CD14-positive monocyte (primary cell): ENCODE measurements around the gene PSMD9. TPM values are rescaled to one million over a fixed set of nuclear protein-coding genes. Genes with fewer than 3 reads are reported as not detected.

ENCODE experiments used
- DNase-seq, 3 donors: peaks; one replicate each; pipeline ENCODE4 v3.0.0-alpha.2; 2011 to 2022
- H2AFZ ChIP-seq: 2 replicates; pipeline ENCODE4 v1.6.0; 2012; ENCODE audit warnings: mild to moderate bottlenecking, low read depth, low read length, inconsistent platforms; ENCODE audit not compliant: insufficient read depth, poor library complexity, severe bottlenecking
- H3K27ac ChIP-seq, 2 donors: 1 replicate in 1 of 2; 2 replicates in 1 of 2; pipeline ENCODE4 v1.5.1; 2012 to 2013; ENCODE audit warnings: low read length in 2 of 2, control low read depth in 1 of 2, inconsistent platforms in 1 of 2, low read depth in 1 of 2, mild to moderate bottlenecking in 1 of 2
- H3K27me3 ChIP-seq, 2 donors: one replicate each; pipeline versions ENCODE4 v1.6.0 to v1.6.1; 2011 to 2013; ENCODE audit warnings: low read length in 2 of 2; ENCODE audit not compliant: control insufficient read depth in 2 of 2, insufficient read depth in 2 of 2
- H3K36me3 ChIP-seq, 2 donors: replicated peaks in 1 of 2; 1 replicate in 1 of 2; 2 replicates in 1 of 2; pipeline versions ENCODE4 v1.5.1 to v1.6.1; 2012 to 2013; ENCODE audit warnings: low read length in 2 of 2, control low read depth in 1 of 2, inconsistent platforms in 1 of 2, mild to moderate bottlenecking in 1 of 2; ENCODE audit not compliant: insufficient read depth in 2 of 2, control insufficient read depth in 1 of 2
- H3K4me1 ChIP-seq, 2 donors: 1 replicate in 1 of 2; 2 replicates in 1 of 2; pipeline versions ENCODE4 v1.5.1 to v1.6.1; 2012 to 2013; ENCODE audit warnings: low read length in 2 of 2, control low read depth in 1 of 2, inconsistent platforms in 1 of 2, mild to moderate bottlenecking in 1 of 2, moderate library complexity in 1 of 2; ENCODE audit not compliant: insufficient read depth in 2 of 2, control insufficient read depth in 1 of 2
- H3K4me2 ChIP-seq: replicated peaks from 2 replicates; pipeline ENCODE3; 2012; ENCODE audit warnings: low read length, moderate library complexity, mild to moderate bottlenecking; ENCODE audit not compliant: poor library complexity, severe bottlenecking; ENCODE audit errors: extremely low read depth
- H3K4me3 ChIP-seq, 3 experiments: fragments of 200-600 bp in 1 of 3; sonication (generic) in 1 of 3; replicated peaks in 1 of 3; 1 replicate in 2 of 3; 2 replicates in 1 of 3; pipeline ENCODE4 v1.5.1; 2011 to 2013; ENCODE audit warnings: low read length in 3 of 3, mild to moderate bottlenecking in 3 of 3, control low read depth in 2 of 3, low read depth in 2 of 3, inconsistent platforms in 1 of 3, moderate library complexity in 1 of 3
- H3K79me2 ChIP-seq: 2 replicates; pipeline ENCODE4 v1.6.0; 2012; ENCODE audit warnings: mild to moderate bottlenecking, control low read depth, inconsistent platforms, low read length, moderate library complexity; ENCODE audit not compliant: insufficient read depth
- H3K9ac ChIP-seq: 2 replicates; pipeline ENCODE4 v1.6.0; 2017; ENCODE audit warnings: low read length, mild to moderate bottlenecking; ENCODE audit not compliant: insufficient read depth, poor library complexity, severe bottlenecking
- H3K9me3 ChIP-seq, 2 donors: replicated peaks in 1 of 2; 1 replicate in 1 of 2; 2 replicates in 1 of 2; pipeline versions ENCODE4 v1.5.1 to v1.6.1; 2012 to 2013; ENCODE audit warnings: low read length in 2 of 2, control low read depth in 1 of 2; ENCODE audit not compliant: control insufficient read depth in 1 of 2, insufficient read depth in 1 of 2
- H4K20me1 ChIP-seq: 2 replicates; pipeline ENCODE4 v1.6.0; 2012; ENCODE audit warnings: mild to moderate bottlenecking, low read length, control low read depth, moderate library complexity; ENCODE audit not compliant: insufficient read depth
- H3K27ac Mint-ChIP-seq, 7 donors: one replicate each; pipeline ENCODE4 v1.8.0; 2020; ENCODE audit warnings: mild to moderate bottlenecking in 7 of 7, mixed read lengths in 7 of 7, moderate library complexity in 6 of 7, inconsistent platforms in 2 of 7
- H3K27me3 Mint-ChIP-seq, 3 donors: one replicate each; pipeline ENCODE4 v1.8.0; 2021 to 2022; ENCODE audit warnings: low read depth in 3 of 3, mild to moderate bottlenecking in 3 of 3, mixed read lengths in 3 of 3, moderate library complexity in 3 of 3, inconsistent platforms in 1 of 3
- H3K36me3 Mint-ChIP-seq, 2 donors: one replicate each; pipeline ENCODE4 v1.8.0; 2020; ENCODE audit warnings: mixed read lengths in 2 of 2, inconsistent platforms in 1 of 2, mild to moderate bottlenecking in 1 of 2
- H3K4me1 Mint-ChIP-seq: one replicate; pipeline ENCODE4 v1.8.0; 2020; ENCODE audit warnings: mild to moderate bottlenecking, mixed read lengths
- H3K4me3 Mint-ChIP-seq, 2 donors: one replicate each; pipeline ENCODE4 v1.8.0; 2020; ENCODE audit warnings: mild to moderate bottlenecking in 2 of 2, mixed read lengths in 2 of 2, moderate library complexity in 1 of 2
- H3K9me3 Mint-ChIP-seq, 7 donors: one replicate each; pipeline ENCODE4 v1.8.0; 2020 to 2022; ENCODE audit warnings: mixed read lengths in 7 of 7, mild to moderate bottlenecking in 6 of 7, moderate library complexity in 6 of 7, inconsistent platforms in 2 of 7
- WGBS: methylation state at CpG from one replicate; pipeline ENCODE4 v1.1.5; 2013; ENCODE audit warnings: missing lambda C conversion rate; ENCODE audit not compliant: insufficient coverage; 5-methylcytosine and 5-hydroxymethylcytosine counted together
- intact Hi-C, 2 donors: fragments of 100-400 bp; cut with micrococcal nuclease; formaldehyde crosslinking; loops; one replicate each; pipeline versions ENCODE4 v1.15.0 to v1.15.1; 2023
- polyA plus RNA-seq, 3 donors: library from polyadenylated mRNA; depleted of rRNA in 1 of 3; unstranded in 2 of 3; stranded (reverse) in 1 of 3; fragments of 300-500 nt in 2 of 3; fragments of >200 nt in 1 of 3; fragmentation: Illumina TruSeq in 2 of 3; gene quantifications; 1 replicate in 2 of 3; 2 replicates in 1 of 3; pipeline ENCODE4 v1.2.3, GENCODE V29; 2012 to 2021
- TF ChIP-seq, protein P1 (sequence below): fragments of 200-600 bp; IDR thresholded peaks from one replicate; pipeline ENCODE4 v1.8.0; 2022; ENCODE audit warnings: antibody characterized with exemption, mild to moderate bottlenecking

PSMD9 gene
- polyA plus RNA-seq, 3 donors, result 89.6 to 135 (median 93.3) TPM

DNA sequence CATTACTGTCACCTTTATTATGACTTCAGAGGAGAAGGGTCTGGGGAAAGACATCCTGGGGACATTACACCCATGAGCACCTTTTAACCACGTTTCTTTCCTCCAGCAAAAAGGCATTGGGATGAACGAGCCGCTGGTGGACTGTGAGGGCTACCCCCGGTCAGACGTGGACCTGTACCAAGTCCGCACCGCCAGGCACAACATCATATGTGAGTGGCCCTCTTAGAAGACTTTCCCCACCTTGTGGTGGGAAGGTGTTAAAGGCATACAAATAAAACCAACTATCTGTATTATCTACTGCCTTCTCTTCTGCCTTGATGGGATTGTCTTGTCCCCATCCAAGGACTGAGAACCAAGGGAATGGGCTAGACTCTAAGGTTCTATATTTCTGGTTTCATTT is 6.0 kb downstream of the PSMD9 start:
- Histone ChIP-seq H3K4me3 (no peak overlapping the region), H3K9ac (no peak overlapping the region), H3K79me2 (peaks cover 64% of the 10 kb centered on the region), H3K27me3 (no peaks in the 10 kb centered on the region), H3K9me3 (no peaks in the 10 kb centered on the region), H3K4me1 (peaks cover 7 to 10% of the 10 kb centered on the region in 2 donors), H3K27ac (no peak overlapping the region), H2AFZ (no peak overlapping the region), H3K36me3 (peaks cover 49 to 78% of the 10 kb centered on the region in 2 donors), H4K20me1 (peaks cover 44% of the 10 kb centered on the region), H3K4me2 (no peak overlapping the region)
- Mint-ChIP-seq H3K9me3 (peaks cover 0 to 4% (median 0%) of the 10 kb centered on the region in 7 donors), H3K36me3 (peaks cover 49 to 65% of the 10 kb centered on the region in 2 donors), H3K4me3 (no peak overlapping the region), H3K4me1 (peaks cover 14% of the 10 kb centered on the region), H3K27ac (peak overlapping the region in 4 of 7 donors; percentile 6 to 60 (median 26)), H3K27me3 (peaks cover 0 to 2% (median 0%) of the 10 kb centered on the region in 3 donors)
- intact Hi-C loops, result no loop called here
- WGBS, result 89% methylated on average over 3 of the region's 7 CpGs
- DNase-seq, result no peak
- TF ChIP-seq, protein P1, sequence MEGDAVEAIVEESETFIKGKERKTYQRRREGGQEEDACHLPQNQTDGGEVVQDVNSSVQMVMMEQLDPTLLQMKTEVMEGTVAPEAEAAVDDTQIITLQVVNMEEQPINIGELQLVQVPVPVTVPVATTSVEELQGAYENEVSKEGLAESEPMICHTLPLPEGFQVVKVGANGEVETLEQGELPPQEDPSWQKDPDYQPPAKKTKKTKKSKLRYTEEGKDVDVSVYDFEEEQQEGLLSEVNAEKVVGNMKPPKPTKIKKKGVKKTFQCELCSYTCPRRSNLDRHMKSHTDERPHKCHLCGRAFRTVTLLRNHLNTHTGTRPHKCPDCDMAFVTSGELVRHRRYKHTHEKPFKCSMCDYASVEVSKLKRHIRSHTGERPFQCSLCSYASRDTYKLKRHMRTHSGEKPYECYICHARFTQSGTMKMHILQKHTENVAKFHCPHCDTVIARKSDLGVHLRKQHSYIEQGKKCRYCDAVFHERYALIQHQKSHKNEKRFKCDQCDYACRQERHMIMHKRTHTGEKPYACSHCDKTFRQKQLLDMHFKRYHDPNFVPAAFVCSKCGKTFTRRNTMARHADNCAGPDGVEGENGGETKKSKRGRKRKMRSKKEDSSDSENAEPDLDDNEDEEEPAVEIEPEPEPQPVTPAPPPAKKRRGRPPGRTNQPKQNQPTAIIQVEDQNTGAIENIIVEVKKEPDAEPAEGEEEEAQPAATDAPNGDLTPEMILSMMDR, result no peak

DNA sequence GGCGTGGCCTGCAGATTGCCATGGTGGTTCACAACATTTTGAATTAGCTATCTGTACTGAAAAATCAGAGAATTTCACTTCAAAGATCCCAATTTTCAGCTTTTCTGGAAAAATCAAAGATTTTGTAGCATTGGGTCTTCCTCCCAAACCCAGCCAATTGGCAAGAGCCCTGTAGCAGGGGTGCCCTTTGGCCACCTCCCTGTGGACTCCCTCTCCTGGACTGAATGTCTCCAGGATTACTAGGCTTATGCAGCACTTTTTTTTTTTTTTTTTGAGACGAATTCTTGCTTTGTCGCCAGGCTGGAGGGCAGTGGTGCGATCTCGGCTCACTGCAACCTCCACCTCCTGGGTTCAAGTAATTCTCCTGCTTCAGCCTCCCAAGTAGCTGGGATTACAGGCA is 9.7 kb downstream of the PSMD9 start:
- no peak overlapping the region for H3K4me3 ChIP-seq
- no peak for DNase-seq
- peaks cover 4% of the 10 kb centered on the region for H3K4me1 Mint-ChIP-seq
- peaks cover 66 to 97% of the 10 kb centered on the region in 2 donors for H3K36me3 ChIP-seq
- no peak overlapping the region for H3K4me2 ChIP-seq
- H3K36me3 Mint-ChIP-seq, result peaks cover 74 to 87% of the 10 kb centered on the region in 2 donors
- H4K20me1 ChIP-seq, result peaks cover 20% of the 10 kb centered on the region
- H3K27ac Mint-ChIP-seq, result no peak overlapping the region
- no peak overlapping the region for H2AFZ ChIP-seq
- H3K79me2 ChIP-seq, result peaks cover 28% of the 10 kb centered on the region
- no peaks in the 10 kb centered on the region for H3K27me3 ChIP-seq
- H3K4me1 ChIP-seq, result no peaks in the 10 kb centered on the region
- no peak overlapping the region for H3K4me3 Mint-ChIP-seq
- H3K27me3 Mint-ChIP-seq, result peaks cover 0 to 2% (median 0%) of the 10 kb centered on the region in 3 donors
- TF ChIP-seq, protein P1, result no peak
- 100% methylated on average over 1 of the region's 5 CpGs for WGBS
- no peaks in the 10 kb centered on the region for H3K9me3 ChIP-seq
- H3K9ac ChIP-seq, result no peak overlapping the region
- intact Hi-C loops, result no loop called here
- peaks cover 0 to 4% (median 0%) of the 10 kb centered on the region in 7 donors for H3K9me3 Mint-ChIP-seq
- no peak overlapping the region for H3K27ac ChIP-seq
